ENCODE data around the gene CARNS1. TPM values are rescaled to one million over a fixed set of nuclear protein-coding genes. Genes with fewer than 3 reads are reported as not detected.
A peak's percentile ranks its signal among the peaks of the same experiment; 100 is the strongest.
"Not testable (repeated sequence)": the region's sequence is repeated elsewhere in the genome, so short reads cannot be mapped to it uniquely, and the experiment has no call there.

CARNS1 gene
- total RNA-seq, 1 experiment from 2014 or later: not detected

DNA sequence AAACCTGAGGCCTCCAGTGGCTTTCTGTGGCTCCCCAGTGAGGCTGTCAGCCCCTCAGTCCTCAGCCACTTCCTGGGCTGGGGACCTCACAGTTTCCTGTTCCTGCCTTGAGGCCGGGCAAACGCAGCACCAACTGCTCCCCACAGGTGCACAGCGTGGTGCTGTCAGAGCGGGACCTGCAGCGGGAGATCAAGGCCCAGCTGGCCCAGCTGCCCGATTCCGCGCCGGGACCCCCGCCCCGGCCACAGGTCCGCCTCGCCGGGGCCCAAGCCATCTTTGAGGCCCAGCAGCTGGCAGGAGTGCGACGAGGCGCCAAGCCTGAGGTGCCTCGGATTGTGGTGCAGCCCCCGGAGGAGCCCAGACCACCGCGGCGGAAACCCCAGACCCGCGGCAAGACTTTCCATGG lies 6.2 kb upstream of the CARNS1 start:
- DNase-seq (ENCODE audit: low spot score): no peak

- no peak for DNase-seq (ENCODE audit: low spot score)
Observed at GRCh38 chr11:67409781-67410368, 5.6 kb upstream of the CARNS1 start.

DNA sequence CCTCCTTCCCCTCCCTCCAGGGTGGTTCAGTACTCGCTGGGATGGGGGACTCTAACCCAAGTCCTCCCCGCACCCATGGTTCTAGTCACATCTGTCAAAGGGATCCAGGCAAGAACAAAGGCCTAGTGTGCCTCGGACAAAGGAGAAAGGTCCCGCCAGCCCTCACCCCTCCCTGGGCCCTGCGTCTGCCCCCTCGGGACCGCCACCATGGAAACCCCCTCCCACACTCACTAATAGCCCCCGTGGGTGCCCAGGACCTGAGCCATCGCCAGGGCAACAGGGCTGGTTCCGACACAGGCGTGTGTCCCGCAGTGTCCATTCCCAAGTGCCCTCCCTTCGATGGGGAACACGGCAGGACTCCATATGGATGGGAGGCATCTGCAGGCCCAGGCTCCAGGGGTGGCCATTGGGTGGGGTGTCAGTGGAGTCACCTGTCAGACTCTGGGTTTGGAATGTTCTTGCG lies 5.1 kb upstream of the CARNS1 start:
- no peak for DNase-seq (ENCODE audit: low spot score)

DNA sequence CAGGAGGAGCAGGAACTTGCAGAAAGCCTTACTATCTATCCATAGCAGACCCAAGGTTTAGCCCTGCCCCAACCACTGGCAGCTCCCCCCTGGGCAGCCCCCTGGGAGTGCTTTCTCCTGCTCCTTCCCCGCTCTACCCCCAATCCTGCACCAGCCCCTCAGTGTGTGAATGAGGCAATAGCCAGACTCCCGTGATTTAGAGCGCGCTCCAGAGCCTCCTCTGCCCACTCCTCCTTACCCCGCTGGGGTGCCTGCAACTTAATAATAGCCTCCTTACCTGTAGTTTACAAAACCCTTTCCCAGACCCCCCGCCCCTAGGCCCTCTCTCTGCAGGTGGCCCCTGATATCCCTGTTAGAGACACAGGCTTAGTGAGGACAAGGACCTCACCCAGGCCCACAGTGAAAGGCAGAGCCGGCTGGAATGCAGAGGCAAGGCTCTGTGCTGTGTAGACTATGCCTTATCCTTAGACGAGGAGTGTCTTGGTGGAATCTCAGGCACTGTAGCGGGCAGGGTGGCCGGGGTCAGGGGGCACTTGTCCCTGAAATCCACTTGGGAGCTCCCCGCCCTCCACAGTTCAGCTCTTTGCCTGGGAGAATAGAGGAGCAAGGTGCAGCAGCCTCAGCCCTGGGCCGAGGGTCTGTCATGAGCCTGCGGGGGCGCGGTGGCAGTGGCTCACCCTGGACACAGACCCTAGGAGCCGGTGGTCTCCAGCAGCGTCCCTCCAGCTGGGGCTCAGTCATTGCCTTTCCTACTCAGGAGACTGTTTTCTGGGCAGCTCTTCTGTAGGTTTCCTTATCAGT lies 4.3 kb upstream of the CARNS1 start:
- DNase-seq (ENCODE audit: low spot score): no peak

DNA sequence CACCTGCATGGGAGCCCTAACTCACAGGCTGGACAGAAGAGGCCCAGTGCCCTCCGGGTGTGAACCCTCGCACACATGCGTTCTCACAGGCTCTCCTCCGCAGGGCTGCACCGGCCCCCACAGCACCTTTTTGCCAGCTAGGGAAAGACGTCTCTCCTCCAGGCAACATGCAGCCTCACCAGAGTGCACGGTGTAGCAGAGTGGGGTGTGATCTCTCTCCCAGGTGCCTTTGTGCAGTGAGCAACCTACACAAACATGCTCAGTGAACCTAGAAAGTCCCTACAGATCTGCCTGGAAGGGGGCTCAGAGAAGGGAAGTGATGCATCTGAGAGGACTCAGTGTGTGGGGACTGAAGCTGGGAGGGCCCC lies 3.7 kb upstream of the CARNS1 start:
- no peak for DNase-seq (ENCODE audit: low spot score)

DNA sequence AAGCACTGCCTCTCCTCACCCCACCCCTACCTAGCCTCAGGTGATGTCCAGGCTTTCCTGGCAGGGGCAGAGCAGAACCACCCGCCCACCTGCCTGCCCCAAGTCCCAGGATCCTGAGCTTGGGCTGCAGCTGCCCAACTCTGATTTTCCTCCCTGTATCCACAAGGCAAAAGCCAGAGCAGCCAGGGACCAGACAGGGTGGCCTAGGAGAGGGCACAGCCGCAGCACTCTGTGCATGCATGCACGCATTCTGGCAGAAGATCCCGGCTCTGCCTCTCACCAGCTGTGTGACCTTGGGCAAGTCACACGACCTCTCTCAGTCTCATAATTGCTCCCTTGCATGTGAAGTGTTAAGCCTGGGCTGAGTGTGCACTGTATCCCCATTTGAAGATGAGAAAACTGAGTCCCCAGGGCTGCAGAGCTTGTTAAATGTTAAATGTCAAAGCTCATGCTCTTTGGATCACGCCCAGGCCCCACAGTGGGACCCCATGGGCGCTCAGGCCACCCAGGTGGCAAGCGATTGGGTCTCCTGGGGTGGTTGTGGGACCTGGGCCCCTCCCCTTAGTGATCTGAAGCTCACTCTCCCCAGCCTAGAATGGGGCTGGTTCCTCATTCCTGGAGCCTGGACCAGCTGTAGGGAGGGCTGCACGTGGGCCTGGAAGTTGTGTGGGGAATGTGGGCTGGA lies 2.8 kb upstream of the CARNS1 start:
- no peak for DNase-seq (ENCODE audit: low spot score)

DNA sequence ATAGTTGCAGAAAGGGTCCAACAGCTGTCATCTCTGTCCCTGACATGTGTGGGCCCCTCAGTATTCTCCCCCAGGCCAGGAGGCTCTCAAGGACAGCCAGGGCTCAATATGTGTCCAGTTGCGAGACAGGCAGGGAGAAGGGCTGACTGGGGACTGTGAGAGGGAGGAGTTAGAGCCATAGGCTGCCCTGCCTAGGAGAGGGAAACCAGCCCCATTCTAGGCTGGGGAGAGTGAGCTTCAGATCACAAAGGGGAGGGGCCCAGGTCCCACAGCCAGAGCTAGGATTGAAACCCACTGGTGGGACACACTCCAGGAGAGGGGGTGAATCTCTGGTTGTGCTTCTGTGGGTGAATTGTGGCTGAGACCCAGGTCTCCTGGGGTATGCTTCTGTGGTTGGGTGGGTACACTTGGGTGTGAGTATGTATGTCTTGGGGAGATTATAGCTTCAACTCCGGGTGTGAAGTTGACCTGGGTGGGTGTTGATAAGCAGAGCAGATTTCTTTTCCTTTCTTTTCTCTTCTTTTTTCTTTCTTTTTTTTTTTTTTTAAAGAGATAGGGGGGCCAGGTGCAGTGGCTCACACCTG lies 2.1 kb upstream of the CARNS1 start:
- DNase-seq (ENCODE audit: low spot score): no peak

- DNase-seq (ENCODE audit: low spot score): peak; percentile 57
Observed at GRCh38 chr11:67416416-67417335, 1.2 kb downstream of the CARNS1 start.

- no peak for DNase-seq (ENCODE audit: low spot score)
Observed at GRCh38 chr11:67417425-67417824, 1.9 kb downstream of the CARNS1 start.

DNA sequence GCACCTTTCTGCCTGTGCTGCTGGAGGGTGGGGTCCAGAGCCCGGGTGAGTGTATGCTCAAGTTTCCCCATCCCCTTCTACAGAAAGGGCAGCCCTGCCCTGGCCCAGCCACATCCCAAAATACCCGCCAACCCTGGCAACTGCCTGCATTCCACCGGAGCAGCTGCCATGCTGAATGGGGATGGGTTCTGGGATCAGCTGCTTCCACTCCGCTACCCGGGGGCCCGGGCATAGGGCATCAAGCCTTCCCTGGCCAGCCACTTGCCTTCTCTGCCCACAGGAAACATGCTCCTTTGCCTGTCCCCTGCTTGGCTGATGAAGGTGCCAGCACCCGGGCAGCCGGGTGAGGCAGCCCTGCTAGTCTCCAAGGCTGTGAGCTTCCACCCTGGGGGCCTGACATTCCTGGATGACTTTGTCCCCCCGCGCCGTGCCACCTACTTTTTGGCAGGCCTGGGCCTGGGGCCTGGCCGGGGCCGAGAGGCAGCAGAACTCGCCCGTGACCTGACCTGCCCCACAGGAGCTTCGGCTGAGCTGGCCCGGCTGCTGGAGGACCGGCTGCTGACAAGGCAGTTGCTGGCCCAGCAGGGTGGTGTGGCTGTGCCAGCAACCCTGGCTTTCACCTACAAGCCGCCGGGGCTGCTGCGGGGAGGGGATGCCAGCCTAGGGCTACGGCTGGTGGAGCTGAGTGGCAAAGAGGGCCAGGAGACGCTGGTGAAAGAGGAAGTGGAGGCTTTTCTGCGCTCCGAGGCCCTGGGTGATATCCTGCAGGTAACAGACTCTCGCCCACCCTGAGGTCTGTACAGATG lies 3.2 kb downstream of the CARNS1 start:
- DNase-seq (ENCODE audit: low spot score): no peak

- DNase-seq (ENCODE audit: low spot score): no peak
Observed at GRCh38 chr11:67419325-67420049, 4.0 kb downstream of the CARNS1 start.

DNA sequence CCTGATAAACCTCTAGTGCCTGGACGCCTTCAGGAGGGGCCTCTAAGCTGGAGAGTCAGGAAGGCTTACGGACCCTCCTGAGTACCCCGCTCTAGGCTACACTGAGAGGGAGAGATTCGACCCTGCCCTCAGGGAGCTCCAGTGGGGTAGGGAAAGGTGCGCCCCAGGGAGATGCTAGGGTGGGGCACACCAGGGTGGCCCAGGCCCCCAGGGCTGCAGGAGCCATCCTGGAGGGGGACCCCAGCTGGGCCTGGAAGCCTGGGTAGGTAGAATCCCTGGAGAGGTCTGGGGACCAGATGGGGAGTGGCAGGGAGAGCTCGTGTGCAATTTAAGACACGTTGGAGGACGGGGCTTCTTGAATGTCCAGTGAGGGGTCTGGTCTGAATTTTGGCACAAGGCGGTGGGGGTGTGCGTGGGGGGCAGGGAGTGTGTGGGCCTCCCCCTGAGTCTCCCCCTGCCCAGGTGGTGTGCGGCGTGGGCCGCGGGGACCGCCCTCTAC lies 4.7 kb downstream of the CARNS1 start:
- no peak for DNase-seq (ENCODE audit: low spot score)

- DNase-seq (ENCODE audit: low spot score): peak; percentile 68
Observed at GRCh38 chr11:67420646-67421429, 5.4 kb downstream of the CARNS1 start.

GRCh38 chr11:67421430-67422031 lies 6.1 kb downstream of the CARNS1 start:
- no peak for DNase-seq (ENCODE audit: low spot score)

GRCh38 chr11:67422891-67423290 lies 7.4 kb downstream of the CARNS1 start:
- no peak for DNase-seq (ENCODE audit: low spot score)

DNA sequence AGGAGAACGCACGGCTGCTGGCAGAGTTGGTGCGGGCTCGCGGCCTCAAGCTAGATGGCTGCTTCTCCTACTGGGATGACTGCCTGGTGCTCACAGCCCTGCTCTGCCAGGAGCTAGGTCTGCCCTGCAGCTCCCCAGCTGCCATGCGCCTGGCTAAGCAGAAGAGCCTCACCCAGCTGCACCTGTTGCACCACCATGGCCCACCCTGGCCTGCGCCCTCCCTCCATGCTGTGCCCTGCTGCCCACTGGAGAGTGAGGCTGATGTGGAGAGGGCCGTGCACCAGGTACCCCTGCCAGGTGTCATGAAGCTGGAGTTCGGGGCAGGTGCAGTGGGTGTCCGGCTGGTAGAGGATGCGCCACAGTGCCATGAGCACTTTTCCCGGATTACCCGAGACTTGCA lies 8.0 kb downstream of the CARNS1 start:
- no peak for DNase-seq (ENCODE audit: low spot score)

GRCh38 chr11:67423891-67424613 lies 8.6 kb downstream of the CARNS1 start:
- no peak for DNase-seq (ENCODE audit: low spot score)

GRCh38 chr11:67427364-67427859 lies 11.9 kb downstream of the CARNS1 start:
- not testable (repeated sequence) for DNase-seq (ENCODE audit: low spot score)

All from H4 (cell line).